GM19240 (cell line): ENCODE data around the gene FAM228B.
"Not testable (repeated sequence)": the region's sequence is repeated elsewhere in the genome, so short reads cannot be mapped to it uniquely, and the experiment has no call there.

Experiments
- DNase-seq: peaks from one replicate; pipeline ENCODE4 v3.0.0; 2011; ENCODE audit warnings: low spot score; ENCODE audit not compliant: insufficient read length

The FAM228B gene

DNA sequence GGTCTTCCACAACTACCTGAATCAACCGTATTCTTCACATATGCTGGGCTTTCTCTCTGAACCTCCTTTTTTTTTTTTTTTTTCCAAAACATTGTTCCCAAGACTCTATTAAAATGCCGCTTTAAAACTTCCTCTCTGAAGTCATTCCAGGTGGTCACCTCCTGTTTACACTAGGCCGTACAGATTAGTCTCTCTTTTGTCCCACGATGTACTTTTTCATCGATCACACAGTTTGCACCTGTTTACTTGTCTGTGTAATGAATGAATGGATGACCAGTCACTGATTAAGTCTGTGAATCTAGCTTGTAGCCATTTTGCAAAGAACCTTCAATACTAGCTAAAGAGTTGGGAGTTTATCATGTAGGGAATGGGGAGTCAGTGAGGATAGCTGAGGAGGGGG is 34.9 kb downstream of the FAM228B start:
- DNase-seq = no peak

DNA sequence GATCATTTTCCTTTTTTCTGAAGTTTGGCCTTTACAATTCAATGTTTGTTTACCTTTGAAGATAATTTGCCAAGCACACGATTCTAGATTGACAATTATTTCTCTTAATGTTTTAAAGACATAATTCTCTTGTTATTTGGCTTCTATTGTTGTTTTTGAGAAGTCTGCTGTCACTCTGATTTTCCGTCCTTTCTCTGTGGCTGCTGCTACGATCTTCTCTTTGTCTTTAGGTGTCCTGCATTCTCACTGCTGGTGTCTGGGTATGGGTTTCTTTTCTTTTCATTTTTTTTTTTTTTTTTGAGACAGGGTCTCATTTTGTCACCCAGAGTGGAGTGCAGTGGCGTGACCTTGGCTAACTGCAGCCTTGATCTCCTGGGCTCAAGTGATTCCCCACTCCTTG is 36.4 kb downstream of the FAM228B start:
- no peak for DNase-seq

DNA sequence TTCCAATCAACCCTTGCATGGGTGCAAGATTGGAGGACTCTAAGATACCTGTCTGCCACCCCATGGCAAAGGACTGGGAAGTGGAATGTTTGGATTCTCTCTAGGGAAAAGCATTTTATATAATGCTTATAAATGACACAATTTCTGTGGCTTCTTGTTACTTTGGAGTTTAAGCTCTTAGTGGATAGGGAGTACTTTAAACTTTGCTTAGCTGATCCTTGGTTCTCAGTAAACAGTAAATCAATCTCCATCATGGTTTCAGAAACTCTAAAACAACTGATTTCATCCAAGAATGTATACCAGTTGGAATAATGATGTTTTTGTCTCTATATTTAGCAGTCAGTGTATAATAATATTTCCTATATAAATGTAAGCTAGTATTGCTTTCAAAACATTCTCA is 37.5 kb downstream of the FAM228B start:
- DNase-seq = no peak

DNA sequence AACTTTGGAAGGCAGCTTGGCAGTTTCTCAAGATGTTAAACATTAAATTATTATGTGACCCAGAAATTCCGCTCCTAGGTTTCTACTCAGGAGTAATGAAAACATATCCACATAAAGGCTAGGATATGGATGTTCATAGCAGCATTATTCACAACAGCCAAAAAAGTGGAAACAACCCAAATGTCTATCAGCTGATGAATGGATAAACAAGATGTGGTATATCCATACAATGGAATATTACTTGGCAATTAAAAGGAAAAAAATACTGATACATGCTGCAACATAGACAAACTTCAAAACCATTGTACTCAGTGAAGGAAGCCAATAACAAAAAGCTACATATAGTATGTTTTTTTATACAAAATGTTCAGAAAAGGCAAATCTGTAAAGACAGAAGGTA is 39.2 kb downstream of the FAM228B start:
- DNase-seq = no peak

DNA sequence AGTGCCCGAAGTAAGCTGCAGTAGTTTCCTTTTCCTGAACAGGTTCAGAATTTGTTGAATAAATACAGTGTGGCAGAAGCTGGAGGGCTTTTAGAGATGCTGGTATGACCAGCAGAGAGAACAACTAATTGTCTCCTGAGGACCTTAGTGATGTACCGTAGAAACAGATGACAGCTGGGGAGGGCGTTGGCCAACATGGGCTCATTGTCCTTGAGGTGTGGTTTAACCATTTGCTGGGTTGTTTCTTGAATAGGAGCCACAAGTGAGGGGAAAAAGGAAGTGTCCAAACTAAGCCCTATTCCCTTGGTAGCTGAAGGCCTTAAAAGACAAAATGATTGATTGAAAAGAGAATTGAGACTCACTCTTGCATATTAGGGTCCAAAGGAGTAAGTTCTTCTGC is 39.9 kb downstream of the FAM228B start:
- no peak for DNase-seq

DNA sequence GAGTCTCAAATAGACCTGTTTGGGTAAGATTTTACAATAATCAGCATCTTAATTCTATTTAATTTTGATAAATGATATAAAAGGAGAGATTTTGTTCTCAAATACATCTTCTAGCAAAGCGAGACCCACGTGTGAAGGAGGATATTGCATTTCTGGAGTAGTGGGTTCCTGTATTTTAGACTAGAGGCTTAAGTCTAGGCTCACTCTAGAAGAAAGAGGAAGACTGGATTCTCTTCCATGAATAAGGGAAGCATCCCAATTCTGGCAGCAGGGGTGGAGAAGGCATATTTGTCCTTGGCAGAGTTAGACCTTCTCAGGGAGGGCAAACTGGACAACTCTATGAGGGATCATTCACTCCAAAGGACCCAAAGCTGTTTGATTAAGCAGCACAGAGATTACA is 40.3 kb downstream of the FAM228B start:
- no peak for DNase-seq

DNA sequence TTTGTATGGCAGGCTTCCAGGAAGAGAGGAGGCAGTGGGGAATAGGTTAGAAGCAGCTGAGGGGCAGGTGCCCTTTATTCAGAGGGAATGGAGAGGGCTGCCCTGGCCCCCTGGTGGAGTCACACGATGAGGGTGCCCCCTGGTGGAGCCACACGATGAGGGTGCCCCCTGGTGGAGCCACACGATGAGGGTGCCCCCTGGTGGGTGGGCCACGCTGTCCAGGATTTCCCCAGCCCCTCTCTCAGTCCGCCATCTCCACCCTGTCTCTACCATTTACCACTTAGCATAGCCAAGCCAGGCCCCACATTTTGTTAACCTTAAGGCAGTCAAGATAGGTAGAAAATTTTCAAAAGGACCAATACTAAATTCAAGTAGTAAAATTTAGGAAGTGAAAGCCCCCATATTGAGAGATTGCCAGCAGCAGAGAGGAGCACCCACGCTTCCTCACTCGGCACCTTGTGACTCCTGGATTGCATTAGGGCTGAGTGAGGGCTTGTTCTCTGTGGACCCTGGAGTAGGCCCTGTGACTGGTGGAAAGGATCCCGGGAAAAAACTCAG is 41.2 kb downstream of the FAM228B start:
- peak; percentile 35 for DNase-seq

DNA sequence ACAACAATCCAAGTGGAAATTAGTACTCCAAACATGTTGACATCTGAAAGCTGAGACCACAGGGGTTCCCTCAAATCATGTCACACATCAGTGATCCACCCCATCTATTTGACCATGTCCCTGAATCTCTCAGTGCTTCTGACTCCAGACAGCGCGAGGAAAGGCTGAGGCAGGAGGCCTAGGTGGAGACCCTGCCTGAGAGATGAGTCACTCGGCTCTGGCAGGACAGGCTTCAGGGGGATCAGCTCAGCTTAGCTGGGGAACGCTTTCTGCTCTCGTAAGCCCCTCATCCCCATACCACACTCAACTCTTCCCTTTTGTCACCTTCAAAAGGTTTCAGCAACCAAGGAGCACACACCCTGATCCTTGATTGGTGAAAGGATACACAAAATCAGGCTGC is 45.8 kb downstream of the FAM228B start:
- no peak for DNase-seq

DNA sequence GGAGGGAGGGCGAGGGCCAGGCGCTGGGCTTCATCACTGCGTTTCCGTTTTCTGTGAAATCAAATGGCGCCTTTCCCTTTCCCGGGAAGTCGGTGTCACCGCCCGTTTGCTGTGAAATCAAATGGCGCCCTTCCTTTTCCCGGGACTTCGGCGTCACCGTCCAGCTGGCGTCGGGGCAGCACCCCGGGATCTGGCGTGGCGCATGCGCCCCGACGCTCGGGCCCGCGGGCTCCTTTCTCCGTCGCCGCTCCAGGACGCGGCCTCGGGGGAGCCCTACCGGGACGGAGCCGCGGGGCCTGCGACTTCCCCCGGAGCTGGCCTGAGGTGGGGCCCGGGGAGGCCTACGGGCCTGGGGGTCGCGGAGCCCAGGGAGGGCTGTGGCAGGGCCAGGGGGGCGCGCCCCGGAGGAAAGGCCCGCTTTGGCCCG is 51.6 kb downstream of the FAM228B start, which contains the start of gene FAM228A:
Gene FAM228A (plus strand): TSS at position 203 of the 427 bp plus-strand sequence. CDS start 428 bp downstream, outside the sequence.
- no peak for DNase-seq

DNA sequence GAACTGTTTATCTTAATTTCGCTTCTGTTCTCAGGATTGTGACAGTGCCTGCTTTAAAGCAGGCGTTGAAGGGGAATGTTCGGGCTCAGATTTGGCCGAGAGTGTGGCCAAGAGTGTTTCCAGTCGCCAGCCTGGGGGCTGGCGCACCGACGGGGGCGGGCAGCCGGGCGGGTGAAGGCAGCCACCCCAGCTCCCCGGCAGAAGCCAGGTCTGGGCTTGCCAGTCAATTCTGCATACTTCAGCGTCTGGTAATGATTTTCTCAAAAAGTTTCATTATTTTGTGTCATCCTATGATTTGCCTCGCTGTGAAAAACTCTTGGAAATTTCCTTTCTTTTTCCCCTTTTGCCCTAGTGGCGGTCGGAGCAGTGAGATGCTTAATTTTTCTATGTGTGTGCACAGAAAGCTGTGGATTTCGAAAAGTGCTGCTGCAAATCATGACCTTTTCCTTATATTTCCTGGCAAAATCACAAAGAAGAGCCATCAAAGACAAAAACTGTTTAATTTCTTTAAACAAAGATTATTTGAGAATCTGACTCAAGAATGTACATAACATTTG is 52.4 kb downstream of the FAM228B start:
- no peak for DNase-seq

DNA sequence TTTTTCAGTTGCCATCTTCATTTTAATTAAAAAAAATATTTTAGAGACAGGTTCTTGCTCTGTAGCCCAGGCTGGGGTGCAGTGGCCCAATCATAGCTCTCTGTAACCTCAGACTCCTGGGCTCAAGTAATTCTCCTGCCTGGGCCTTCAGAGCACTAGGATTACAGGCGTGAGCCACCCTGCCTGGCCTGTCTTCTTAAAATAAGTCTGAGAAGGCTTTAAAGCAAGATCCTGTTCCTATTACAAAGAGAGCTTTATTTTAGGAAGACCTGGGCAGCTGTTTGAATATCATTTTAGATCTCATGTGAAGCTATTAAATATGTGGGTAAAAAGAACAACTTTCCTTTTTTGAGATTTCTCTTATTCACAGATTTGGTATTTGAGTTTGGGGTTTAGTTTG is 53.1 kb downstream of the FAM228B start:
- no peak for DNase-seq

DNA sequence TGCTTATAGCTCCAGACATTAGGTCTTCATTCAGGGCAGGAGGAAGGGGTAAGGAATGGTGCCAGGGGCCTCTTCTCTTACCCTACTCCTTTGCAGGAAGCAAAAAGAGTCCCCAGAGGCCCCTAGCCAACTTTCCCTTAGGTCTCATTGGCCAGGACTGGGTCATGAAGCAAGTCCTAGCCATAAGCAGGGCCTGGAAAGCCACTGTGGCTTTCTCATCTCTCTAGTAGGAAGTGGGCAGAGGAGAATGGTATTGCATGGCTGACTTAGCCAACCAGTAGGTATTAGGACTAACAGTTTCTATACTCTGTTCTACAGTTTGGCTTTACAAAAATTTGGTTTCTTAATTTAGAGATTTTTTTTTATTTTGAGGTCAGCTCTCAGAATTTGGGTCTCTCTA is 56.4 kb downstream of the FAM228B start:
- no peak for DNase-seq

DNA sequence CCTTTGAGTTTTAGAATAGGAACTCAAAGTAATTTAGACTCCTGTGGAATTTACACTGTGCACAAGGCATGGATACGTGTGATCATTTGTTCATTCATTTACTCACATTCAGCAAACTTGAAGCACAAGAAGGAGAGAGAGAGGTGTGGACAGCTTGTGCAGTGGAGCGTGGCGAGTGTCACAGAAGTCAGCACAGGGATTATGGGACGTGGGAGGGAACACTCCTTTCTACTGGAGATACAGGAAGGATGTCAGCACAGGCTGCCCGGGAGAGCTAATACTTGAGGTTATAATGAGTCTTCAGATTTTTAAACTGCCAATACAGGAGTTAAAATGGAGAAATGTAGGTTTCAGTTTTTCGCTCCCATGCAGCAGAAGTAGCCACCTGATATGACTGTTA is 58.6 kb downstream of the FAM228B start:
- DNase-seq = no peak

DNA sequence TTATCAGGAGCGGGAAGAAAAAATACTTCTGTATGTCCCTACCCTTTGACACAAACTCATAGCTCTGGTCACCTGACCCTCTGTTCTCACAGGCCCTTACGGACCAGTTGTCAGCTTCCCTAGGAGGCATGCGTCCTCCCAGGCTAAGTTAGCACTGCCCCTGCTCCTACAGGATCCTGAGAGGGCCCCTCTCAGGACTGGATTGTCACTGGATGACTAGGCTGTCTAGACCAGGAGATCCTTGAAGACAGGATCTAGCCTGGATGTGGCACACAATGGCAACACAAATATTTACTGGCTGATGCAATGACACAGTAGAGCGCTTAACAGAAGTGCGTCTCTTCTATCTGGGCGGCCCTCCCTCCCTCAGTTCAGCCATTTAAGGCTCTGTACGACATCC is 59.2 kb downstream of the FAM228B start:
- DNase-seq = no peak

DNA sequence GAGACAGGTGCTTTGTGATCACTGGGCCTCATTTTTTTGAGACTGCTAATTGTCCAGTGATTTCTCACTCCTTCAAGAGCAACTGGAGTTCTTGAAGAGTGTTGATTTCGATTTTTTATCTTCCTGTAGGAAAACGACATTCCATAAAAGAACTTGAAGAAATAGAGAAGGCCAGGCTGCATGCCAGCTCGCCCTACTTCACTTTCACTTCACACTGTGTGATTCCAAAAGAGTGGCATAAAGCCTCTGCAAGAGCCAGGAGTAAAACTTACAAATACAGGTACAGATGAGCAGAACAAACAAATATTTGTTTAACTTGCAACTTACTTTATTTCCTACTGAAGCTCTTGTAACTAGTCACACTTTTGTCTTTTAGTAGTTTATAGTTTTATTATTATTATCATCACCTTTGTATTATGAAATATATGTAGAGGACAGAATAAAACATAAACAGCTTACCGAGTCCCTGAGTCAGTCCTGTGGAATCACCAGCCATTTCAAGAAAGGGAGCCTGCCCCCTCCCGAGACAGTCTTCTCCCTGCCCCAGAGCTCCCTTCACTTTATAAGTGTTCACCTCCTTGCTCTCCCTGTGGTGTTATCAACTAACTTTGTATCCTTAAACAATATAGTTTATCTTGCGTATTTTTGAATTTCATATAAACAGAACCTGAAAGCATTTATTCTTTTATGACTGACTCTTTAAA is 60.2 kb downstream of the FAM228B start:
- no peak for DNase-seq

DNA sequence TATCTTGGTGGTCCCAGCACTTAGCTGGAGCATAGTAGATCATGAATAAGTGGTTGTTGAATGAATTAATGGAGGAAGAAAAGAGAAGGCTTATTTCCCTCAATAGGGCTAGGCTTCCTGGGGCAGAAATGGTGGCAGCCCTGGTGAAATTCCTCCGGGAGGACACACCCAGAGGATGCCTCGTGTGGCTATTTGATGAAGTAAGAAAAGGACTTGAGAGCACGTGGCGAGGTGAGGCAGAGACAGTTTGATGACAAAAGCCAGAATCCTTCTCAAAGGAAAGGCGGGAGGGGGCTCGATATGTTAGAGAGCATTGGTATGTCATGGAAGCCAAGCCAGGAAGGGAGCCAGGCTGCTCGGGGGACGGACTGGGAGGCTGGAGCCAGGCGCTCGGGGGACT is 66.3 kb downstream of the FAM228B start:
- DNase-seq = no peak

DNA sequence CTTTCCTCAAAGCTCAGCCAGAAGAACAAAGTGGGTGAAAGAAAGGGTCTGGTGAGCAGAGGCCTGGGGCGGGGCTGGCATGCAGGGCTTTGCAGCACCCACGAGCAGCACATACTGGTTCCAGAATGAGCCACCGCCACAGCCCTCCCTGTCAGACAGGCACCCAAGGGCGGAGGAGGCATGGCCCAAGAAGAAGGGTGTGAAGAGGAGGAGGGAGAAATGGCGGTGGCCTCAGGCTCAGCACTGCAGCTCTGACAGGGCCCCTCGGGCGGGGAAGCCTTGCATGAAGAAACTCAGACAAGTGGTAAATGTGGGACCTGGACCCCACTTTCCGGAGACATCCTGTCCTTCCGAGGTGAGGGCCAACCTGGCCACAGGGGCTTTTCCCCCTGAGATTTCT is 67.2 kb downstream of the FAM228B start:
- no peak for DNase-seq

DNA sequence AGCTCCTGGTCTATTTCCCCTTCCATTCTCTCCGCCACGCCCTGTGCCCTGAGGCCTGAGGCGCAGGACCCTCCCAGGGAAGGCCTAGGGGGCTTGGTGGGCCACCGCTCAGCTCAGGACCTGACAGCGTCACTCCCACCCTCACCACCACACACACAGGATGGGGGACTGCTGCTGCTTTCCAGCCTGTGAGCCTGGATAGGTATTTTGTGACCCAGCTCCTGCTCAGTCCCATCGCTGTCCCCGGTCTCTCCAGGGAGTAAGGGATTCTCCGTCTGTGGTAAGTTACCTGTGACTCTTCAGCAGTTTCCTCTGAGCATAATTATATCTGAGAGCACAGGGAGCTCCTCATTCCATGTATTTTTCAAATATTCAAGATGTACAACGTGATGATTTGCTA is 67.9 kb downstream of the FAM228B start:
- DNase-seq = no peak

DNA sequence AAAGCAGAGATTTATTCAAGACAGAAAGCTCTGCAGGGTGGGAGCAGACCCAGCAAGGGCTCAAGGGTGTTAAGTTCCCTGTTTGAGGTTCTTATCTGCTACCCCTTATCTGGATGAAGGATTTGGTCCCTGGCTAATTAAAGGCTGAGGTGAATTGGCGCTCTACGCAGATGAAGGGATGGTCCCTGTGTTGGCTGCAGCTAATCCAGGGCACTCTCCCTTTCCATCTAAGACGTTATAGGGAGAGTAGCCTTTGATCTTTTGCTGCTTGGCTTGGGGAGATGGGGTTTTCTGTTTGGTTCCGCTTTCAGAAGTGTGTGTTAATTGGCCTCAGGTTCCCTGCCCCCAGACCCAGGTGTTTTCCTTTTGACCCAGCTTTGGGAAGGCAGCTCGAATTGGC is 68.6 kb downstream of the FAM228B start:
- no peak for DNase-seq

DNA sequence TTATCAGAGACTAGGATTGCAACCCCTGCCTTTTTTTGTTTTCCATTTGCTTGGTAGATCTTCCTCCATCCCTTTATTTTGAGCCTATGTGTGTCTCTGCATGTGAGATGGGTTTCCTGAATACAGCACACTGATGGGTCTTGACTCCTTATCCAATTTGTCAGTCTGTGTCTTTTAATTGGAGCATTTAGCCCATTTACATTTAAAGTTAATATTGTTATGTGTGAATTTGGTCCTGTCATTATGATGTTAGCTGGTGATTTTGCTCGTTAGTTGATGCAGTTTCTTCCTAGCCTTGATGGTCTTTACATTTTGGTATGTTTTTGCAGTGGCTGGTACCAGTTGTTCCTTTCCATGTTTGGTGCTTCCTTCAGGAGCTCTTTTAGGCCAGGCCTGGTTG is 73.9 kb downstream of the FAM228B start:
- not testable (repeated sequence) for DNase-seq

DNA sequence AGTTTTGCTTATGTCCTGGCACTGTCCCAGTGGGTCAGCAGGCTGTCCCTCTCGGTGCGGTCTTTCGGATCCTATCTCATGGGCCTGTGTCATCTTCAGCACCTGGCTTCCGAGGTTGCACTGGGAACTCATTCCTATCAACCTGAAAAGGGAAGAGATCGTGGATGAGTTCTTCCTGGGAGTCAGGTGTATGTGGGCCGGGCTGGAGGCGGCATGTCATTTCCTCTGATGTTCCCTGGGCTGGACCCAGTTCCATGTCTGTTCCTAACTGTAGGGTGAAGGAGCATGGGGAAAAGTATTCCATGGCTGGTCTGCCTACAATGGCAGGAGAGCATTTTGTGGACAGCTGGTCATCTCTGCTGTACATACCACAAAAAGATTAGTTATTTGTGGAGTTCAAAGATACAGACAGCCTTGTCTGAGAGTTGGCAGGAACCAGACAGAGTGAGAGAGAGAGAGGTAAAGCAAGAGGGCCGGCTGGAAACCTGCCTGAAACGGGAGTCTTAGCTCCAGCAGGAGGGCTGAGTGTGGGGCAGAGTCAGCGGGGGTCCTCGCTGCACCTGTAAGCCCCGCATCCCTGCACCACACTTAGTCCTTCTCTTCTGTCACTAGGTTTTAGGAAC is 76.8 kb downstream of the FAM228B start:
- DNase-seq = no peak

DNA sequence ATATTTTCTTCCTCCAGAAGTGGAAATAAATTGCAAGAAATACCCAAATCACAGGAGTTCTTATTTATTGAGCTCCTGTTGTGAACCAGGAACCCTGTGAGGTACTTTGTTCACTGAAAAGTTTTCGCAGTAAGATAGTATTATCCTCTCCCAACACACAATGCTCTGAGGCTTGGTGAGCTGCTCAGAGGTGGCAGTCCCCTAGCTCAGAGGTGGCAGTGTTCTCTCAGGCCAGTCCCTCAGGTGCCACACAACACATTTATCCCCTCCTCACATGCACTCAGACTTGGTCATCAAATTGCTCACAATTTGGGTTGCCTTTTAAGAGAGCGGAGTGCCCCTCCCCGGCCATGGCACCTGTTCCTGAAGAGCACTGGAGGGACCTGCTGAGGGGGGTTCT is 77.5 kb downstream of the FAM228B start:
- DNase-seq = no peak
